VCaP (cell line): Measurements from ENCODE around the gene RMND1.

ENCODE experiments used
- H3K27ac ChIP-seq: fragments of 450-650 bp; 2 replicates; pipeline ENCODE4 v1.5.1; 2017
- TF ChIP-seq, protein P1 (sequence below): fragments of 450-650 bp; conservative IDR thresholded peaks from 2 replicates; pipeline ENCODE4 v1.5.1; 2017; ENCODE audit warnings: mild to moderate bottlenecking, moderate library complexity

RMND1 gene

DNA sequence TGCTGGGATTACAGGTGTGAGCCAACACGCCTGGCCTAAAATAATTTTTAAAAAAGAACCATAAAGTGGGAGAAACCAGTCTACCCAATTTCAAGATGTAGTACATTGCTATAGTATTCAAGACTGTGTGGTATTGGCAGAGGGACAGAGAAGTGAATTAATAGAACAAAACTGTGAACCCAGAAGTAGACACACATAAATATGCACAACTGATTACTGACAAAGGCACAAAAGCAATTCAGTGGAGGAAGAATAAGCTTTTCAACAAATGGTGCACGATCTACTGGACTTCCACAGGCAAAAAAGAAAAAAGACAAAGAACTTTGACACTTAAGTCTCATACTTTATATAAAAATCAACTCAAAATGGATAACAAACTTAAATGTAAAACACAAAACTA lies 76.1 kb downstream of the RMND1 start:
- H3K27ac ChIP-seq, result no peak overlapping the region
- TF ChIP-seq, protein P1, sequence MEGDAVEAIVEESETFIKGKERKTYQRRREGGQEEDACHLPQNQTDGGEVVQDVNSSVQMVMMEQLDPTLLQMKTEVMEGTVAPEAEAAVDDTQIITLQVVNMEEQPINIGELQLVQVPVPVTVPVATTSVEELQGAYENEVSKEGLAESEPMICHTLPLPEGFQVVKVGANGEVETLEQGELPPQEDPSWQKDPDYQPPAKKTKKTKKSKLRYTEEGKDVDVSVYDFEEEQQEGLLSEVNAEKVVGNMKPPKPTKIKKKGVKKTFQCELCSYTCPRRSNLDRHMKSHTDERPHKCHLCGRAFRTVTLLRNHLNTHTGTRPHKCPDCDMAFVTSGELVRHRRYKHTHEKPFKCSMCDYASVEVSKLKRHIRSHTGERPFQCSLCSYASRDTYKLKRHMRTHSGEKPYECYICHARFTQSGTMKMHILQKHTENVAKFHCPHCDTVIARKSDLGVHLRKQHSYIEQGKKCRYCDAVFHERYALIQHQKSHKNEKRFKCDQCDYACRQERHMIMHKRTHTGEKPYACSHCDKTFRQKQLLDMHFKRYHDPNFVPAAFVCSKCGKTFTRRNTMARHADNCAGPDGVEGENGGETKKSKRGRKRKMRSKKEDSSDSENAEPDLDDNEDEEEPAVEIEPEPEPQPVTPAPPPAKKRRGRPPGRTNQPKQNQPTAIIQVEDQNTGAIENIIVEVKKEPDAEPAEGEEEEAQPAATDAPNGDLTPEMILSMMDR, result no peak

DNA sequence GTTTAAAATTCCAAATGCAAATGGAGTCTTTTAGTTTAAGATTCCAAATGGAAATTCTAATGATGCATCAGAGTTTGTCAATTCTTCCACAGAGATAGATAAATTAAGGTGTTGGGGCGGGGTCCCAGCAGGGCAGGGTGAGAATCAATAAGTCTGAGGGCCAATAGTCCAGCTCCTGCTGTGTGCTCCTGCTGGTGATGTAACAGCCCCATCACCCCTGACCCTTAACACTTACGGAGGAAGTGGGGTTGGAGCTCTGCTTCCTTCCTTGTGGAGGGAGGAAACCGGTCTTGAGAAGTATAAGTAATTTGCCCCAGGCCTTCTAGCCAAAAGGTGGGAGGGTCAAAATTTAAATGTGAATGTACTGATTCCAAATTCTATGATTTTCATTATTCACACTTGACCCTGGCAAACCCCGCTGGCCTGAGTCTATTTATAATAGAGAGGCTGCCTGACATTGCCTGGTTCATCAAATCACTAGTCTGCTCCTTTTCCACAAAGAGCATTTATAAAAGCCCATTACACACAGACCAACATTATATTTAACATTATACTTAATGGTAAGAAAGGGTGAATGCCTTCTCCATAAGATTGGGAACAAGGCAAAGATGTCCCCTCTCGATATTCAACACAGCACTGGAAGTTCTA lies 77.8 kb downstream of the RMND1 start:
- H3K27ac ChIP-seq, result no peak overlapping the region

DNA sequence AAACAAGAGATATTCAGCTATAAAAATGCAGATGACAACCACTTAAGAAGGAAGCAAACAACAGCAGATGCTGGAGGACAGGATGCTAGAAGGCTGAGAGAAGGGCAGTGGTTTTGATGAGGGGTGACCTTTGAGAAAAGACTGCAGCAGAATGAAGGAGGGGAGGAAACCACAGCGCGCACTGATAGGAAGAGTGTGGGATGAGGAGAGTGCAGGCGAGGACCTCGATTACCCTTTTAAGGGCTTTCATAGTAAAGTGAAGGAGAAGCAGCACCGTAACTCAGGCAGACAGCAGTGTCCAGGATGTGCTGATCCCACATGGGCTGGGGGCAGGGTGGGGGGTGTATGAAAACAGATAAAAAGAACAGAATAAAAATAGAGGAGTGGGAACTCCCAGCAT lies 79.8 kb downstream of the RMND1 start:
- H3K27ac ChIP-seq, result no peak overlapping the region
- TF ChIP-seq, protein P1, result no peak

More for the DNA sequence above, 77.8 kb downstream of the RMND1 start:
- TF ChIP-seq, protein P1, result no peak

DNA sequence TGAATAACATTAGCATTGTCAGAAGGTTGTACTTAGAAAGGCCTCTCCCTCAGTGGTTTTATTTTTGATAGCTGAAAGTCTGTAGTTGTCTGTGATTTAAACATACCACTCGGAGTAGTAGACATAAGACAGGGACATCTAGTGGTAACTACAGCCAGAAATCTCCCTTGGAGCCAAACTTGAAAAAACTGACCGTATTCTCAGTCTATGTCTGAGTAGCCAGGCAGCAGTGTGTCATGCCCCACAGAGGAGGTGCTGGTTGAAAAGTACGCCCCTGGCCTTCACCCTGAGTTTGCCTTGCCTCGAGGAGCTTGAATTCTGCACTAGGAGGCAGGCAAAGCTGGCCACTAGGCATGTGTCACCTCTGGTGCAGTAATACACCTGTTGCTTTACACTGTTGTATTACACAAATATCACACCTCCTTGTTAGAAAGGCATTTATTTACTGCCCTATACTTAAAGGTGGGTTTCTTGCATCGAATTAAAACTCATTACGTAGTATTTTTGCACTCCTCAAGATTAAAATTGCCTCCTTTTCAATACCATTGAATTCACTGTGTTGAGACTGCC lies 81.3 kb downstream of the RMND1 start:
- H3K27ac ChIP-seq, result no peak overlapping the region
- TF ChIP-seq, protein P1, result peak; percentile 50

DNA sequence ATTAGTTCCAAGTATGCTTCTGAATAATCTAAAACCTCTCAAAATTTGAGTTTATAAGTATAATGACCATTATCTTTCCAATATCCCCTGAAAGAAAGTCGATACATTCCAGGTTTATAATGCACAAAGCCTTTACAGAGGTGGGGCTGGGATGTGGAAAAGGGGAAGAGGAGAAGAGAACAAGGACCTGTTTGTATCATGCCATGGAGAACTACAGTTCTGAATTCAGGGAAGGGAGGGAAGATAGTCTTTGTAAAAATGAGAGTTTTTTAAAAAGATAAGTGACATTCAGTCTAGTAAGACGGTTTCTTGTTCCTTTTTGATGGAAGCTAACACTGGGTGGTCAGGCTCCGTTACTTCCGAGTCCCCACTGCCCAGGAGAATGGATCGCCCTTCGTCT lies 86.7 kb downstream of the RMND1 start:
- TF ChIP-seq, protein P1, result no peak
- H3K27ac ChIP-seq, result no peak overlapping the region

DNA sequence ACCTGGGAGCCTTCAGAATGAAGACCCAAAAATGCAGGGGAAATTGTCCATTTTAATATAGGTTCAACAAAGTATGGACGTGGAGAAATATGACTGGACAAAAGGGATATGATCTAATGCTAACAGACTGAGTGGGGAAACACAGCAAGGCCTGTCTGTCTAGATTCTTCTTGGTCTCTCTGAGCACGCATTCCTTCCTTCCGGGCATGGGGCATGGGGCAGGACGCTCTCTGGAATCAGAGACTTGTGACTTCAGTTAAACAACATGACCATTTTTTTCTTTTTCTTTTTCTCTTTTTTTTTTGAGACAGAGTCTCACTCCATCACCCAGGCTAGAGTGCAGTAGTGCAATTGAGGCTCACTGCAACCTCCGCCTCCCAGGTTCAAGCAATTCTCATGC lies 92.4 kb downstream of the RMND1 start:
- H3K27ac ChIP-seq, result no peak overlapping the region
- TF ChIP-seq, protein P1, result no peak

DNA sequence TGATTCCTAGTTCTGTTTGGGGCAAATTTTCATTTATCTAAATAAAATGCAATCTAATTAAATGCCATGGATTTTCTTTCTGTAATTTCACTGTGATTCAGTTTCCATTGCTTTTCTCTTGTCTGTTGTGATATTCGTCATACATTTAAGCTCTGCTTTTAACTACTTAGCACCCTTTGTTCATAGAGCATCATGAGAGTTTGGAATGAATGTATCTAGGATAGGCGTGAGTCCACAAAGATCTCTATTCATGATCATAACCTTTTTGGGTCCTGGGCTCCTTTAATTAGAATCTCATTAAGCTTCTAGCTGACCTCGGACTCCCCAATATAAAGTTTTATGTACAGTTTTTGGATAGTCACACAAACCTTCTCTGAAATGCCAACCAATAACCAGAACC lies 93.5 kb downstream of the RMND1 start:
- H3K27ac ChIP-seq, result no peak overlapping the region; the same call in 1 of the 2 replicates
- TF ChIP-seq, protein P1, result no peak
